Caco-2 (cell line): ENCODE data around the gene LYPLA2. TPM values are rescaled to one million over a fixed set of nuclear protein-coding genes. Genes with fewer than 3 reads are reported as not detected.

Experiments used
- BruUV-seq: library from RNA; stranded (reverse); fragments of 400-500 nt; replicated peaks from 2 replicates; lab custom pipeline; 2021; lab: Mats Ljungman, UMichigan
- CTCF ChIA-PET: fragments of 300-600 bp; sonication (Branson Sonifier 250); formaldehyde crosslinking; loops from one replicate; lab custom pipeline; 2022; ENCODE audit warnings: antibody characterized with exemption; lab: Charles Lee
- POLR2A ChIA-PET: fragments of 300-600 bp; sonication (Branson Sonifier 250); formaldehyde crosslinking; loops from one replicate; lab custom pipeline; 2022; ENCODE audit warnings: antibody characterized with exemption; lab: Charles Lee
- DNase-seq, 2 experiments: peaks; one replicate each; pipeline versions ENCODE4 v3.0.0 to v3.0.0-alpha.2; 2020 to 2022
- H3K27me3 ChIP-seq: replicated peaks from 2 replicates; pipeline ENCODE4 v1.6.0; 2011; ENCODE audit warnings: low read length; ENCODE audit not compliant: control insufficient read depth, insufficient read depth
- H3K36me3 ChIP-seq: 2 replicates; pipeline ENCODE4 v1.5.1; 2011; ENCODE audit warnings: low read length; ENCODE audit not compliant: control insufficient read depth, insufficient read depth
- H3K4me1 ChIP-seq: fragments of 250-450 bp; sonication (Bioruptor Pico); 2 replicates; pipeline ENCODE4 v1.5.1; 2020; ENCODE audit warnings: mild to moderate bottlenecking
- H3K4me3 ChIP-seq: 2 replicates; pipeline ENCODE4 v1.5.1; 2011; ENCODE audit warnings: low read depth, mild to moderate bottlenecking, control low read depth, low read length
- H3K9me3 ChIP-seq: fragments of 250-450 bp; sonication (Bioruptor Pico); 2 replicates; pipeline ENCODE4 v1.5.1; 2020; ENCODE audit warnings: mild to moderate bottlenecking, moderate library complexity
- H3K27ac Mint-ChIP-seq: one replicate; pipeline ENCODE4 v1.8.0; 2022; ENCODE audit warnings: mixed read lengths; ENCODE audit not compliant: unreplicated experiment
- H3K27me3 Mint-ChIP-seq: one replicate; pipeline ENCODE4 v1.8.0; 2022; ENCODE audit warnings: mixed read lengths; ENCODE audit not compliant: insufficient read depth, unreplicated experiment
- H3K36me3 Mint-ChIP-seq: one replicate; pipeline ENCODE4 v1.8.0; 2022; ENCODE audit warnings: mild to moderate bottlenecking, mixed read lengths; ENCODE audit not compliant: insufficient read depth, unreplicated experiment
- H3K4me1 Mint-ChIP-seq: one replicate; pipeline ENCODE4 v1.8.0; 2022; ENCODE audit warnings: low read depth, mixed read lengths; ENCODE audit not compliant: unreplicated experiment
- H3K4me3 Mint-ChIP-seq: one replicate; pipeline ENCODE4 v1.8.0; 2022; ENCODE audit warnings: mild to moderate bottlenecking, moderate library complexity, mixed read lengths; ENCODE audit not compliant: unreplicated experiment
- H3K9me3 Mint-ChIP-seq: one replicate; pipeline ENCODE4 v1.8.0; 2022; ENCODE audit warnings: mixed read lengths; ENCODE audit not compliant: unreplicated experiment
- intact Hi-C: fragments of 100-400 bp; cut with micrococcal nuclease; formaldehyde crosslinking; loops from one replicate; pipeline ENCODE4 v1.10.0; 2022; ENCODE audit not compliant: unreplicated experiment
- total RNA-seq: library from RNA; stranded (reverse); gene quantifications from 2 replicates; pipeline ENCODE4 v1.2.3, GENCODE V29; 2022
- TF ChIP-seq, protein P1 (sequence below), 2 experiments: fragments of 200-600 bp in 1 of 2; IDR thresholded peaks; 1 replicate in 1 of 2; 2 replicates in 1 of 2; pipeline versions ENCODE4 v1.5.1 to v1.8.0; 2011 to 2022; ENCODE audit warnings: antibody characterized with exemption in 1 of 2, control low read depth in 1 of 2, inconsistent platforms in 1 of 2, low read depth in 1 of 2, low read length in 1 of 2, mild to moderate bottlenecking in 1 of 2, moderate library complexity in 1 of 2; ENCODE audit not compliant: insufficient read depth in 1 of 2, severe bottlenecking in 1 of 2, unreplicated experiment in 1 of 2

The LYPLA2 gene
- total RNA-seq, 1 experiment from 2014 or later, result 52.5 TPM

DNA sequence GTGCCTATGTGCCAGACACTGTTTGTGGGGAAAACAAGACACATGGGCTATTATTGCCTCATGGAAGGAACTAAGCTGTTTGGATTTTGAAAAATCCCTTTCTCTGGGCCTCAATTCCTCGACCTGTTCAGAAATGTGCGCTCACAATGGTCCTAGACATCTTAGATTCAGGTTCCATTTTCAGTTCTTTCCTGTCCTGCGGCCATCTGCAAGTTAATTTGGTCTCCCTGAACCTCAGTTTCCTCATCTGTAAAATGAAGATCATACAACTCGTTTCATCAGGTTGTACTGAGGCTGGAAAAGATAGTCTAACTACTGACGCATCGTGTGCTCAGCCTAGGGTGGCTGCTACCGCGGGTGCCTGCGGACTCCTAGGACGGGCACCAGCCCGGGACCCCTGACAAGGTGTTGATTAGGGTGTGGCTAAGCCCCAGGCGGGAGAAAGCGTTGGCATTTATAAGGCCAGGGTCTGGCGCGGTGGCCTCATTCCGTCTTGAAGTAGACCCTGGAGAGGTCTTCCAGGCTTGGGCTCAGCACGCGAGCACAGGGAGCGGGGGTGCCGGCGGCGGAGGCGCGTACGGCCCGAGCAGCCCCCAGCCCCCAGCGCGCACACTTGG is 48.2 kb upstream of the LYPLA2 start:
- ChIA-PET POLR2A (interaction anchor here (1.0 kb wide), 1 partner anchor 35 kb away, joined by 3 read pairs; the partner anchor contains the start of gene PITHD1), CTCF (no interaction called here)
- H3K9me3 ChIP-seq, result no peaks in the 10 kb centered on the region
- no peaks in the 10 kb centered on the region for H3K27me3 ChIP-seq
- intact Hi-C loops, result loop anchor here (5.0 kb wide), 1 partner anchor 50 kb away; the partner anchor contains the start of gene RPL11
- H3K4me3 ChIP-seq, result peak overlapping the region; percentile 92
- peak overlapping the region; percentile 82 for H3K4me3 Mint-ChIP-seq
- no peaks in the 10 kb centered on the region; the same call in 1 of the 2 replicates for H3K36me3 ChIP-seq
- H3K4me1 ChIP-seq, result no peaks in the 10 kb centered on the region
- no peaks in the 10 kb centered on the region for H3K4me1 Mint-ChIP-seq
- no peaks in the 10 kb centered on the region for H3K27me3 Mint-ChIP-seq
- peak overlapping the region; percentile 80 for H3K27ac Mint-ChIP-seq
- TF ChIP-seq, protein P1, sequence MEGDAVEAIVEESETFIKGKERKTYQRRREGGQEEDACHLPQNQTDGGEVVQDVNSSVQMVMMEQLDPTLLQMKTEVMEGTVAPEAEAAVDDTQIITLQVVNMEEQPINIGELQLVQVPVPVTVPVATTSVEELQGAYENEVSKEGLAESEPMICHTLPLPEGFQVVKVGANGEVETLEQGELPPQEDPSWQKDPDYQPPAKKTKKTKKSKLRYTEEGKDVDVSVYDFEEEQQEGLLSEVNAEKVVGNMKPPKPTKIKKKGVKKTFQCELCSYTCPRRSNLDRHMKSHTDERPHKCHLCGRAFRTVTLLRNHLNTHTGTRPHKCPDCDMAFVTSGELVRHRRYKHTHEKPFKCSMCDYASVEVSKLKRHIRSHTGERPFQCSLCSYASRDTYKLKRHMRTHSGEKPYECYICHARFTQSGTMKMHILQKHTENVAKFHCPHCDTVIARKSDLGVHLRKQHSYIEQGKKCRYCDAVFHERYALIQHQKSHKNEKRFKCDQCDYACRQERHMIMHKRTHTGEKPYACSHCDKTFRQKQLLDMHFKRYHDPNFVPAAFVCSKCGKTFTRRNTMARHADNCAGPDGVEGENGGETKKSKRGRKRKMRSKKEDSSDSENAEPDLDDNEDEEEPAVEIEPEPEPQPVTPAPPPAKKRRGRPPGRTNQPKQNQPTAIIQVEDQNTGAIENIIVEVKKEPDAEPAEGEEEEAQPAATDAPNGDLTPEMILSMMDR (IDR thresholded peaks at IDR 0.05; ENCODE audit: insufficient read depth in 1 of 2, low read depth in 1 of 2, low read length in 1 of 2, severe bottlenecking in 1 of 2, unreplicated experiment in 1 of 2), result no peak
- BruUV-seq, result TSS peak; percentile 64
- H3K9me3 Mint-ChIP-seq, result no peaks in the 10 kb centered on the region
- H3K36me3 Mint-ChIP-seq, result peaks cover 25% of the 10 kb centered on the region
- no peak for DNase-seq

DNA sequence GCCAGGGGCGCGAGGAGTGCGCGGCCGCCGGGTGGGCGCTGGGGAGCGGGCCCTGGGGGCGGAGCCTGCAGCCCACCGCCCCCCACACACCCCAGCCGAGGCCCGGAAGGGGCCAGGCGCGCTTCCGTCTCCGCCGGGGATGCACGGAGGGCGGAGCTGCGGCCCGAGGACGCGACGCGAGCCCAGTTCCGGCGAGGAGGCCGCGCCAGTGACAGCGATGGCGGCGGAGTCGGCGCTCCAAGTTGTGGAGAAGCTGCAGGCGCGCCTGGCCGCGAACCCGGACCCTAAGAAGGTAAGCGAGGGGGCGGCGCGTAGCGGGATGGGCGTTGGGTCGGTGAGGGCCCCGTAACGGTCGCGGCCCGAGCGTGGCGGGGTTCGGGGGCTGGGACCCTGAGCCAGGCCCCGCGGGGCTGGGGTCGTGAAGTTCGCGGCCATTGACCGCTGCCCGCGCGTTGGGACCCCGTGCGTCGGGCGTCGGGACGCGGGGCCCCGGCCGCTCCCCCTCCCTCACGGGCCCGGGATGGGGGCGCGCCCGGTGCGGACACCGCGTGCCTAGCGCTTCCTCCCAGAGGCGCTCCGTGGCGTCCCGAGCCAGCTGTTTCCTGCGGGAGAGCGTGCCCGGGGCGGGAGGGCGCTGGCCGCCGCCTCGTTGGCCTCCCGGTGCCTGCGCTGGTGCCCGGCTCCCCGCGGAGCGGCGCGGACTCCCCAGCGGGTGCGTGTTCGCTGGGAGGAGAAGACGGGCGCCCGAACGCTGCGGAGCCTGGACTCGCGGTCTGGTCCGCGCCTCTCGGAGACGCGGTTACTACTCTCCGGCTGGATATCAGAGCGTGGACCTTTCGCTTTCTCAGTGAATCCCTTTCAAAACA is 47.4 kb upstream of the LYPLA2 start, which contains the start of gene ELOA:
Gene ELOA (plus strand): TSS at position 185 of the 866 bp plus-strand sequence. CDS start 33 bp downstream, at position 218.
- no TSS peak for BruUV-seq
- intact Hi-C loops, result loop anchor here (2.0 to 5.0 kb wide), 2 partner anchors 51 to 199 kb away; partner anchors contain the start of gene RPL11
- Histone ChIP-seq H3K9me3 (no peaks in the 10 kb centered on the region), H3K27me3 (no peaks in the 10 kb centered on the region), H3K36me3 (no peaks in the 10 kb centered on the region; the same call in 1 of the 2 replicates), H3K4me1 (no peaks in the 10 kb centered on the region), H3K4me3 (peak within 1 kb of the TSS; percentile 92)
- DNase-seq, result peak; percentile 56 to 73
- ChIA-PET POLR2A (interaction anchor here (0.6 to 1.8 kb wide), 4 partner anchors 34 to 189 kb away, joined by 3 to 6 read pairs (median 4); partner anchors contain the start of genes PITHD1 and RPL11), CTCF (interaction anchor here (0.6 kb wide), 1 partner anchor 70 kb away, joined by 3 read pairs; no protein-coding TSS in a partner anchor)
- Mint-ChIP-seq H3K36me3 (peaks cover 25% of the 10 kb centered on the region), H3K4me1 (no peaks in the 10 kb centered on the region), H3K9me3 (no peaks in the 10 kb centered on the region), H3K27ac (peak within 1 kb of the TSS; percentile 80), H3K27me3 (no peaks in the 10 kb centered on the region), H3K4me3 (peak within 1 kb of the TSS; percentile 82)
- TF ChIP-seq, protein P1 (IDR thresholded peaks at IDR 0.05; ENCODE audit: insufficient read depth in 1 of 2, low read depth in 1 of 2, low read length in 1 of 2, severe bottlenecking in 1 of 2, unreplicated experiment in 1 of 2), result no peak

DNA sequence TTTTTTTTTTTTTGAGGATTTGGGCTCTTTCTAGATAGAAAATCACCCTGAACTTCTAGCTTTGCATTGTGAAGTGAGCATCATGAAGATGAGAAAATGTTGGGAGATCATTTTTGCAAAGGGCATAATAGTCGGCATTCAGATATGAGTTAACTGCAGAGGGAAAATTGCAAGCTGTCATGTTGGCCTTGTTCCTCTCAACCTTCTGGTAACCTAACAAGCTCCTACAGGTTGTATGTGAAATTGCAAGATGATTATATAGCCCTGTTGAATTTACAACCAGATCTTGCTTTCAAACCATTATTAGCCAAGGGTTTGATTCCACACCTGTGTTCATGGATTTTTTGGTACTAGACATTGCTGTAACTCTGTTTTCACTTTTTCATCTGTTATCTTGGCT is 45.4 kb upstream of the LYPLA2 start:
- H3K4me3 ChIP-seq, result no peak overlapping the region
- no peak overlapping the region for H3K27ac Mint-ChIP-seq
- POLR2A ChIA-PET, result interaction anchor here (0.6 to 1.8 kb wide), 3 partner anchors 53 to 64 kb away, joined by 3 to 6 read pairs (median 4); partner anchors contain the start of gene RPL11

More for the DNA sequence above, 45.4 kb upstream of the LYPLA2 start:
- Mint-ChIP-seq H3K27me3 (no peaks in the 10 kb centered on the region), H3K36me3 (peaks cover 26% of the 10 kb centered on the region), H3K9me3 (no peaks in the 10 kb centered on the region), H3K4me1 (no peaks in the 10 kb centered on the region), H3K4me3 (no peak overlapping the region)
- H3K36me3 ChIP-seq, result no peaks in the 10 kb centered on the region; the same call in 1 of the 2 replicates
- no peak for DNase-seq
- no peaks in the 10 kb centered on the region for H3K4me1 ChIP-seq
- TF ChIP-seq, protein P1 (IDR thresholded peaks at IDR 0.05; ENCODE audit: insufficient read depth in 1 of 2, low read depth in 1 of 2, low read length in 1 of 2, severe bottlenecking in 1 of 2, unreplicated experiment in 1 of 2), result peak in 1 of 2 experiments; percentile 20
- H3K9me3 ChIP-seq, result no peaks in the 10 kb centered on the region
- H3K27me3 ChIP-seq, result no peaks in the 10 kb centered on the region
- BruUV-seq, result no TSS peak
- intact Hi-C loops, result loop anchor here (2.0 to 5.0 kb wide), 2 partner anchors 38 to 201 kb away; no protein-coding TSS in a partner anchor
- CTCF ChIA-PET, result interaction anchor here (0.7 to 1.0 kb wide), 3 partner anchors 18 to 169 kb away, joined by 4 to 6 read pairs (median 4); partner anchors contain the start of gene RPL11
